Neuronal stem cell (in vitro differentiated cells): Measurements from ENCODE around the gene ITGA8.

Experiments used
- DNase-seq: peaks from one replicate; pipeline ENCODE4 v3.0.0-alpha.2; 2013; ENCODE audit warnings: low spot score
- H2AFZ ChIP-seq: one replicate; pipeline ENCODE4 v1.6.1; 2013; ENCODE audit warnings: mild to moderate bottlenecking, low read length, inconsistent platforms
- H2AK5ac ChIP-seq: 2 replicates; pipeline ENCODE4 v1.6.1; 2013; ENCODE audit warnings: low read depth, mild to moderate bottlenecking, inconsistent platforms, low read length, moderate library complexity, mixed read lengths
- H2BK120ac ChIP-seq: 2 replicates; pipeline ENCODE4 v1.6.1; 2013; ENCODE audit warnings: low read depth, mild to moderate bottlenecking, inconsistent platforms, low read length, moderate library complexity, mixed read lengths
- H2BK12ac ChIP-seq: one replicate; pipeline ENCODE4 v1.6.1; 2013; ENCODE audit warnings: low read length, inconsistent platforms
- H2BK15ac ChIP-seq: 2 replicates; pipeline ENCODE4 v1.6.1; 2013; ENCODE audit warnings: mild to moderate bottlenecking, low read length, inconsistent platforms, mixed read lengths
- H2BK5ac ChIP-seq: one replicate; pipeline ENCODE4 v1.6.1; 2013; ENCODE audit warnings: inconsistent platforms, mild to moderate bottlenecking, low read length, moderate library complexity
- H3K14ac ChIP-seq: one replicate; pipeline ENCODE4 v1.6.1; 2013; ENCODE audit warnings: low read length, inconsistent platforms
- H3K18ac ChIP-seq: 2 replicates; pipeline ENCODE4 v1.6.1; 2013; ENCODE audit warnings: low read length, inconsistent platforms
- H3K23ac ChIP-seq: 2 replicates; pipeline ENCODE4 v1.6.1; 2013; ENCODE audit warnings: low read depth, mild to moderate bottlenecking, mixed read lengths, low read length, inconsistent platforms; ENCODE audit not compliant: poor library complexity
- H3K27ac ChIP-seq: replicated peaks from 3 replicates; pipeline ENCODE4 v1.5.1; 2013; ENCODE audit warnings: low read length, inconsistent platforms
- H3K27me3 ChIP-seq, 3 experiments: 2 replicates each; pipeline ENCODE4 v1.6.1; 2013; ENCODE audit warnings: low read length in 3 of 3, mild to moderate bottlenecking in 2 of 3, inconsistent platforms in 1 of 3, low read depth in 1 of 3, mixed read lengths in 1 of 3, moderate library complexity in 1 of 3; ENCODE audit not compliant: control insufficient read depth in 3 of 3, insufficient read depth in 3 of 3
- H3K36me3 ChIP-seq, 2 donors: replicated peaks in 1 of 2; 2 replicates each; pipeline ENCODE4 v1.6.1; 2013; ENCODE audit warnings: low read length in 2 of 2; ENCODE audit not compliant: control insufficient read depth in 2 of 2, insufficient read depth in 2 of 2
- H3K4ac ChIP-seq: 2 replicates; pipeline ENCODE4 v1.6.1; 2013; ENCODE audit warnings: inconsistent platforms, mild to moderate bottlenecking, low read length, moderate library complexity
- H3K4me1 ChIP-seq, 2 donors: 1 replicate in 1 of 2; 2 replicates in 1 of 2; pipeline ENCODE4 v1.6.1; 2013; ENCODE audit warnings: low read length in 2 of 2, low read depth in 1 of 2; ENCODE audit not compliant: control insufficient read depth in 2 of 2, insufficient read depth in 1 of 2
- H3K4me2 ChIP-seq: one replicate; pipeline ENCODE4 v1.6.1; 2013; ENCODE audit warnings: mild to moderate bottlenecking, low read length, inconsistent platforms; ENCODE audit not compliant: insufficient read depth, poor library complexity, severe bottlenecking
- H3K4me3 ChIP-seq, 2 donors: 2 replicates each; pipeline ENCODE4 v1.5.1; 2013; ENCODE audit warnings: low read length in 2 of 2, mild to moderate bottlenecking in 2 of 2, inconsistent platforms in 1 of 2, moderate library complexity in 1 of 2
- H3K79me1 ChIP-seq: one replicate; pipeline ENCODE4 v1.6.1; 2013; ENCODE audit warnings: low read depth, mild to moderate bottlenecking, inconsistent platforms, low read length, moderate library complexity
- H3K9ac ChIP-seq: one replicate; pipeline ENCODE4 v1.6.1; 2013; ENCODE audit warnings: mild to moderate bottlenecking, low read depth, low read length, inconsistent platforms; ENCODE audit not compliant: poor library complexity
- H3K9me3 ChIP-seq, 2 donors: replicated peaks in 1 of 2; 2 replicates each; pipeline versions ENCODE3 to v1.6.1; 2013; ENCODE audit warnings: low read length in 2 of 2, mild to moderate bottlenecking in 2 of 2, inconsistent platforms in 1 of 2, low read depth in 1 of 2, mixed read lengths in 1 of 2, moderate library complexity in 1 of 2; ENCODE audit not compliant: control insufficient read depth in 2 of 2, insufficient read depth in 1 of 2
- H4K8ac ChIP-seq: one replicate; pipeline ENCODE4 v1.6.1; 2013; ENCODE audit warnings: low read depth, mild to moderate bottlenecking, inconsistent platforms, low read length, moderate library complexity
- H4K91ac ChIP-seq: one replicate; pipeline ENCODE4 v1.6.1; 2013; ENCODE audit warnings: low read length, low read depth, mild to moderate bottlenecking, inconsistent platforms; ENCODE audit not compliant: poor library complexity
- WGBS, 2 donors: extraction: QIAGEN DNeasy Blood & Tissue Kit; methylation state at CpG; one replicate each; pipeline ENCODE4 v1.1.7; 2013; ENCODE audit warnings: missing lambda C conversion rate in 2 of 2, mixed read lengths in 1 of 2; ENCODE audit not compliant: insufficient read length in 2 of 2, insufficient replicate concordance in 1 of 2; ENCODE audit errors: extremely low coverage in 2 of 2; 5-methylcytosine and 5-hydroxymethylcytosine counted together

Gene ITGA8

DNA sequence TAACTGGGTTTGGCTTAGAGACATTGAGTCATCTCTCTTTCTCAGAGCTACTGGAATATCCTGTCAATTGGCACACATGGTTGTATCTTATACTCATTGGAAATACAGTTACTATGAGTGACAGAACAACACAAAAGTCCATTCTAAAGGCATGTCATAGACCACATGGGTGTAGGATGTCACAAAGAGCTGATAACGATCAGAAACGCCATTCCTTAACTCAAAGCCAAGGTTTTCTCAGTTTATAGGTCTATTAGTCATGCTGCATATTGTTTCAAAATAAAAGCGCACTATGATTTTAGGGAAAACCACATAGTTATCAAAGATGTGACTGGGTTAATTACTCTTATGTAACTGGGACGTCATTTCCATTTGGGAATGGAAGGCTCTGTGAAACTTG is 201.5 kb downstream of the ITGA8 start:
- Histone ChIP-seq H2BK15ac (no peak overlapping the region), H3K18ac (no peak overlapping the region), H2BK5ac (no peak overlapping the region), H3K79me1 (no peaks in the 10 kb centered on the region), H3K9me3 (no peaks in the 10 kb centered on the region), H3K14ac (no peak overlapping the region), H3K4me2 (no peak overlapping the region), H3K23ac (no peak overlapping the region), H3K4me3 (no peak overlapping the region), H2BK12ac (no peak overlapping the region), H3K36me3 (no peaks in the 10 kb centered on the region), H2BK120ac (no peak overlapping the region), H3K9ac (no peak overlapping the region), H3K27me3 (no peaks in the 10 kb centered on the region), H4K8ac (no peak overlapping the region), H3K27ac (no peak overlapping the region), H2AFZ (no peak overlapping the region), H3K4me1 (no peaks in the 10 kb centered on the region), H4K91ac (no peak overlapping the region), H2AK5ac (no peak overlapping the region), H3K4ac (no peak overlapping the region)
- no CpG with 5 or more reads among the region's 4 CpGs for WGBS, 2 donors
- no peak for DNase-seq

DNA sequence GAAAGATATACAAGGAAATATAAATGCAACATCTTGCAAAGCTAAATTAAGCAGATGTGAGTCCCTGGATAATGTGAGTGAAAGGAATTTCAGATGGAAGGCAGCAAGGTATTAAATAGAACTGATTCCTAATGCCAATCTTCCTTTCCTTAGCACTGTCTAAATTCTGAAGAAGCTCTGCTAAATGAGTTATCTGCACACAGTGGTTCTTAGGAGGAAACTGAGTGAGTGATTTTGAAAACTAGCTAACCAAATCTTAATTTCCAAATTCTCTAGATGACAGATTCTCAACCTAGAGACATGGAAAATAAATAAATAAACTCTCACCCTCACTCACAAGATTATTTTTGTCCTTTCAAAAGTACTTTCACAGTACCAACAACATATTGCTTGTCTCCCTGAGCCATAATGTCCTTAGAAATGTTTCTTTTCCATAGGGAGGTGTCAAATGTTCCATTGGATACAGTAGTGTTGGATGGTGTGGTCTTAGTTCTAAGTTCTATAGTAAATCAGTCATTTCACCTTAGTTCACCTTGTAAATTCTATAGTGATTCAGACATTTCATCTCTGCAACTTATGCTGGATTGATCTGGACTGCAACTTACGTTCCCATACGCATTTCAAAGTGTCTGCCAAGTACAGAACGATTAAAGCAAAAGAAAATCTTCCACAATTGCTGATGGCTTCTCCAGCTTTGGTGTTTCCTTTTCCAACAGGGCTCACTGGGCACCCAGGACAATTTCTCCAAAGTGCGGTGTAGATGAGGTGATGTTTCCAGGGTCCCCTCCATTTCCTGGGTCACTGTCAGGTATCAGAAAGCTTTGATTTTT is 203.3 kb downstream of the ITGA8 start:
- WGBS, 2 donors = no CpG with 5 or more reads among the region's 4 CpGs
- Histone ChIP-seq H2BK120ac (no peak overlapping the region), H3K23ac (no peak overlapping the region), H2BK15ac (no peak overlapping the region), H4K91ac (no peak overlapping the region), H3K4ac (no peak overlapping the region), H3K79me1 (no peaks in the 10 kb centered on the region), H3K4me3 (no peak overlapping the region), H2AFZ (no peak overlapping the region), H3K14ac (no peak overlapping the region), H3K27ac (no peak overlapping the region), H3K9ac (no peak overlapping the region), H4K8ac (no peak overlapping the region), H3K27me3 (no peaks in the 10 kb centered on the region), H3K18ac (no peak overlapping the region), H2BK5ac (no peak overlapping the region), H3K4me2 (no peak overlapping the region), H3K4me1 (no peaks in the 10 kb centered on the region), H3K36me3 (no peaks in the 10 kb centered on the region), H2BK12ac (no peak overlapping the region), H2AK5ac (no peak overlapping the region), H3K9me3 (no peaks in the 10 kb centered on the region)
- DNase-seq = no peak

DNA sequence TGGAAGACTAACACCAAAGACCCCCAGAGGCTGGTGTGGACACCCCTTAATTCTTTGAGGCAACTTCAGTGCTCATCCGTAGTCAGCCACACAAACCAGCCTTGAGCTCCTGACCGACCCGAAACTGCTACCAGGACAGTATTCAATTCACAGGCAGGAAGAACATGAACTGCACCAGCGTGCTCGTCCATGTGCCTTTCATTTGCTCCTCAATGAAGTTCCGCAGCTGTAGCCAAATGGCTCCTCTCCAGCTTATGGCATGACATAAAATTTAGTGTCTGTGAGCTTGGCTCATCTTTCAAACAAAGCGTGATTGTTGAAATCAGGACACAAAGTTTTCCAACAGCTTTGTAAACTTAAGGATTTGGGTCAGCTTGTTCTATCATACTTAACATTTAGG is 204.5 kb downstream of the ITGA8 start:
- no peak overlapping the region for H3K14ac ChIP-seq
- H2AFZ ChIP-seq = no peak overlapping the region
- H2AK5ac ChIP-seq = no peak overlapping the region
- no peak overlapping the region for H2BK12ac ChIP-seq
- H2BK120ac ChIP-seq = no peak overlapping the region
- H3K4me3 ChIP-seq = no peak overlapping the region
- DNase-seq = no peak
- no peak overlapping the region for H3K27ac ChIP-seq
- H3K4me1 ChIP-seq = no peaks in the 10 kb centered on the region
- no peaks in the 10 kb centered on the region for H3K9me3 ChIP-seq
- H2BK15ac ChIP-seq = no peak overlapping the region
- no CpG with 5 or more reads among the region's 7 CpGs for WGBS, 2 donors
- no peak overlapping the region for H4K8ac ChIP-seq
- no peak overlapping the region for H3K4me2 ChIP-seq
- no peak overlapping the region for H3K23ac ChIP-seq
- no peaks in the 10 kb centered on the region for H3K36me3 ChIP-seq
- no peaks in the 10 kb centered on the region for H3K27me3 ChIP-seq
- H3K18ac ChIP-seq = no peak overlapping the region
- no peak overlapping the region for H3K4ac ChIP-seq
- H3K79me1 ChIP-seq = no peaks in the 10 kb centered on the region
- no peak overlapping the region for H4K91ac ChIP-seq
- H3K9ac ChIP-seq = no peak overlapping the region
- H2BK5ac ChIP-seq = no peak overlapping the region

DNA sequence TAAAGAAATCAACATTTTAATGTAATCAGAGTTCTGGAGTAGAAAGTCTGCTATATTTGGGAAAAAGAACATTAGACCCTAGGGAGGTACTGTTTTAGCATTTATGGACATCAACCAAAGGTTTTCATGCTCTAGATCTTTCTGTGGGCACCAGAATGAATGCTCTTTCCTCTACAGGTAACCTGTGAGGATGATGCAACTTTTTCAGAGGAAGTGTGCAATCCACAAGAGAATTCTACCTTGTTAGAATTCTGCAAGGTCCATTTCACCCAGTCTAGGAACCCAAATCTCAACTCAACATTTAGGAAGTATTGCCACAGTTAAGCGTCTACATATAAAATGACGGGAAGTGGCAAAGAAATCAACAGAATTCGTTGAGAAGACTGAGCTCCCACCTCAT is 208.8 kb downstream of the ITGA8 start:
- DNase-seq = no peak
- Histone ChIP-seq H2AK5ac (no peak overlapping the region), H3K79me1 (no peaks in the 10 kb centered on the region), H3K14ac (no peak overlapping the region), H3K27me3 (no peaks in the 10 kb centered on the region), H2BK120ac (no peak overlapping the region), H3K27ac (no peak overlapping the region), H2BK5ac (no peak overlapping the region), H2BK12ac (no peak overlapping the region), H4K91ac (no peak overlapping the region), H3K9ac (no peak overlapping the region), H4K8ac (no peak overlapping the region), H3K4me3 (no peak overlapping the region), H3K36me3 (no peaks in the 10 kb centered on the region), H3K4me1 (no peaks in the 10 kb centered on the region), H2BK15ac (no peak overlapping the region), H3K4ac (no peak overlapping the region), H2AFZ (no peak overlapping the region), H3K23ac (no peak overlapping the region), H3K18ac (no peak overlapping the region), H3K9me3 (no peaks in the 10 kb centered on the region), H3K4me2 (no peak overlapping the region)
- no CpG with 5 or more reads among the region's 3 CpGs for WGBS, 2 donors
